HepG2 (cell line): ENCODE data around the gene ABCF1. TPM values are rescaled to one million over a fixed set of nuclear protein-coding genes. Genes with fewer than 3 reads are reported as not detected.
A peak's percentile ranks its signal among the peaks of the same experiment; 100 is the strongest.

Source experiments
- ARNT2 ChIP-seq: sonication (generic); formaldehyde crosslinking; IDR thresholded peaks from 2 replicates; pipeline ENCODE4 v1.8.0; 2022; ENCODE audit warnings: mild to moderate bottlenecking, low read depth, missing genetic modification reagents, moderate library complexity
- ARNTL ChIP-seq: sonication (generic); formaldehyde crosslinking; IDR thresholded peaks from 2 replicates; pipeline ENCODE4 v1.4.0; 2020; ENCODE audit warnings: mild to moderate bottlenecking, missing genetic modification reagents
- BRD4 ChIP-seq: sonication (generic); formaldehyde crosslinking; IDR thresholded peaks from 2 replicates; pipeline ENCODE4 v1.4.0; 2020; ENCODE audit warnings: missing genetic modification reagents
- CBFB ChIP-seq: sonication (generic); formaldehyde crosslinking; IDR thresholded peaks from 2 replicates; pipeline ENCODE4 v1.4.0; 2020; ENCODE audit warnings: missing genetic modification reagents
- DBP ChIP-seq: sonication (generic); formaldehyde crosslinking; IDR thresholded peaks from 2 replicates; pipeline ENCODE4 v1.4.0; 2020; ENCODE audit warnings: missing genetic modification reagents; ENCODE audit errors: not compliant biosample characterization
- GMEB2 ChIP-seq: IDR thresholded peaks from 2 replicates; pipeline ENCODE4 v1.6.1; 2016; ENCODE audit warnings: missing biosample characterization, missing genetic modification reagents, low read depth
- HOMEZ ChIP-seq: IDR thresholded peaks from 2 replicates; pipeline ENCODE4 v1.6.1; 2016; ENCODE audit warnings: low read depth
- KLF13 ChIP-seq: sonication (generic); formaldehyde crosslinking; IDR thresholded peaks from 2 replicates; pipeline ENCODE4 v1.4.0; 2020; ENCODE audit warnings: mild to moderate bottlenecking, missing genetic modification reagents
- MED13 ChIP-seq: sonication (generic); formaldehyde crosslinking; IDR thresholded peaks from 2 replicates; pipeline ENCODE4 v1.5.0; 2020; ENCODE audit warnings: missing genetic modification reagents
- PCBP2 ChIP-seq: fragments of 200-400 bp; formaldehyde crosslinking; optimal IDR thresholded peaks from 2 replicates; pipeline ENCODE3; 2018; ENCODE audit warnings: low read length, low read depth; ENCODE audit not compliant: poor library complexity, severe bottlenecking
- POGK ChIP-seq: sonication (generic); formaldehyde crosslinking; conservative IDR thresholded peaks from 2 replicates; pipeline ENCODE4 v1.8.0; 2022; ENCODE audit warnings: mild to moderate bottlenecking, moderate library complexity, missing genetic modification reagents
- RARG ChIP-seq: sonication (generic); formaldehyde crosslinking; IDR thresholded peaks from 2 replicates; pipeline ENCODE4 v1.4.0; 2020; ENCODE audit warnings: low read depth, mild to moderate bottlenecking, missing genetic modification reagents
- U2AF2 ChIP-seq: fragments of 200-400 bp; formaldehyde crosslinking; IDR thresholded peaks from 2 replicates; pipeline ENCODE4 v1.6.1; 2017; ENCODE audit warnings: low read depth, mild to moderate bottlenecking, low read length
- ZFP41 ChIP-seq: sonication (generic); formaldehyde crosslinking; IDR thresholded peaks from 2 replicates; pipeline ENCODE4 v1.4.0; 2020; ENCODE audit warnings: mild to moderate bottlenecking, missing genetic modification reagents, borderline replicate concordance
- ZFX ChIP-seq: sonication (generic); formaldehyde crosslinking; IDR thresholded peaks from 2 replicates; pipeline ENCODE4 v1.4.0; 2020; ENCODE audit warnings: mild to moderate bottlenecking, low read depth, missing genetic modification reagents, moderate library complexity
- ZNF383 ChIP-seq: sonication (generic); formaldehyde crosslinking; IDR thresholded peaks from 2 replicates; pipeline ENCODE4 v1.4.0; 2020; ENCODE audit warnings: missing genetic modification reagents, mild to moderate bottlenecking, borderline replicate concordance
- ZNF512B ChIP-seq: sonication (generic); formaldehyde crosslinking; IDR thresholded peaks from 2 replicates; pipeline ENCODE4 v1.5.1; 2020; ENCODE audit warnings: missing genetic modification reagents, mild to moderate bottlenecking, borderline replicate concordance
- ZNF530 ChIP-seq: sonication (generic); formaldehyde crosslinking; IDR thresholded peaks from 2 replicates; pipeline ENCODE4 v1.5.0; 2020; ENCODE audit warnings: low read depth, mild to moderate bottlenecking, missing genetic modification reagents
- ZNF562 ChIP-seq: sonication (generic); formaldehyde crosslinking; IDR thresholded peaks from 2 replicates; pipeline ENCODE4 v1.8.0; 2022; ENCODE audit warnings: missing genetic modification reagents, borderline replicate concordance
- ZNF619 ChIP-seq: sonication (generic); formaldehyde crosslinking; IDR thresholded peaks from 2 replicates; pipeline ENCODE4 v1.4.0; 2020; ENCODE audit warnings: mild to moderate bottlenecking, missing genetic modification reagents
- polyA plus RNA-seq, 8 experiments: library from polyadenylated mRNA; depleted of rRNA in 3 of 8; stranded (reverse) in 7 of 8; unstranded in 1 of 8; fragments of >200 nt; fragmentation: Illumina TruSeq in 4 of 8; extraction: Trizol in 4 of 8; gene quantifications; 2 replicates each; pipeline versions ENCODE4 v1.2.1 to v1.2.3, GENCODE V29; 2011 to 2016; ENCODE audit warnings: low read depth in 4 of 8, missing spikeins in 1 of 8, mixed read lengths in 1 of 8; ENCODE audit not compliant: insufficient read depth in 1 of 8
- total RNA-seq, 5 experiments: library from RNA; depleted of rRNA; stranded (reverse); fragments of >200 nt; fragmentation: Illumina TruSeq; extraction: Trizol; gene quantifications; 2 replicates each; pipeline ENCODE4 v1.2.3, GENCODE V29; 2016; ENCODE audit warnings: low read depth in 1 of 5

ABCF1 gene
- total and polyA plus RNA-seq, 2 of the 13 experiments (the other 11 are each of a cell fraction or from before 2014, with no cell fraction given): 25.4 to 98.9 TPM

GRCh38 chr6:30556066-30556905, 15.0 kb upstream of the ABCF1 start, which contains the start of gene GNL1 (continued):
- TF ChIP-seq GMEB2 (CRISPR knock-in tag) (no peak), POGK (CRISPR knock-in tag) (peak; percentile 87), ZNF383 (CRISPR knock-in tag) (peak; percentile 19; the same call in 1 of the 2 replicates), ZFX (CRISPR knock-in tag) (peak; percentile 51; the same call in 1 of the 2 replicates), MED13 (CRISPR knock-in tag) (0 out of 2 replicates have a peak, but pooled peaks have one; percentile 22), DBP (CRISPR knock-in tag) (no peak), PCBP2 (no peak), CBFB (CRISPR knock-in tag) (no peak; the same call in 1 of the 2 replicates), ZNF619 (CRISPR knock-in tag) (no peak; the same call in 1 of the 2 replicates), ARNT2 (peak; percentile 76; the same call in 1 of the 2 replicates), HOMEZ (CRISPR knock-in tag) (no peak; the same call in none of the 2 replicates), ZNF562 (CRISPR knock-in tag) (peak; percentile 31; the same call in 1 of the 2 replicates), ZNF512B (CRISPR knock-in tag) (no peak), ZFP41 (CRISPR knock-in tag) (no peak), U2AF2 (no peak), KLF13 (CRISPR knock-in tag) (no peak), BRD4 (CRISPR knock-in tag) (peak; percentile 75; the same call in 1 of the 2 replicates), ZNF530 (CRISPR knock-in tag) (no peak), ARNTL (peak; percentile 24; the same call in 1 of the 2 replicates), RARG (CRISPR knock-in tag) (peak; percentile 26; the same call in 1 of the 2 replicates)
